Measurements from ENCODE around the gene SF3A1. TPM values are rescaled to one million over a fixed set of nuclear protein-coding genes. Genes with fewer than 3 reads are reported as not detected.

The SF3A1 gene
- total RNA-seq, 1 experiment from 2014 or later = 167 TPM

DNA sequence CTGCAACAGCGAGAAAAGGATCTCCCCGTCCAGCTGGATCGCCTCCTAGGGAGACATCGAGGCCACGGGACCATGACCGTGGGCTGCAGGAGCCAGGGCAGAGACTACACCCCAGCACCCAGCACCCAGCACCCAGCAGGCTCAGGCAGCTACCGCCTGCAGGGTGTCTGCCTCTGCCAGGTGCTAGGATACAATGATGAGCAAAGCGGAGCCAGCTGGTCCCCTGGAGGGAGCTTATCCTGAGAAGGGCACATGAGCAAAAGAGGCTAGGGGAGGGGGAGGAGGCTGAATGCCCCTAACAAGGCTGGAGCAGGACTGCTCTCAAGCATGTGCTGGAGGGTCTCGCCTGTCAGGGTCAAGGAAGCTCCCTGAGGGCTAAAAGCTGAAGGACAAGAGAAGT is 62.6 kb downstream of the SF3A1 start:
- Mint-ChIP-seq H3K36me3 (ENCODE audit: insufficient read depth, unreplicated experiment) (peaks cover 14% of the 10 kb centered on the region), H3K9me3 (ENCODE audit: unreplicated experiment) (no peaks in the 10 kb centered on the region), H3K27ac (ENCODE audit: low read depth, unreplicated experiment) (no peak overlapping the region), H3K4me3 (ENCODE audit: unreplicated experiment) (no peak overlapping the region), H3K4me1 (ENCODE audit: insufficient read depth, unreplicated experiment) (no peaks in the 10 kb centered on the region), H3K27me3 (ENCODE audit: insufficient read depth, unreplicated experiment) (no peaks in the 10 kb centered on the region)
- POLR2A ChIA-PET = interaction anchor here (0.6 to 1.2 kb wide), 4 partner anchors 16 to 448 kb away, joined by 3 read pairs; no protein-coding TSS in a partner anchor
- intact Hi-C loops (cut with micrococcal nuclease) = no loop called here
- no peak for DNase-seq (ENCODE audit: unreplicated experiment)
- TF ChIP-seq, protein P1, sequence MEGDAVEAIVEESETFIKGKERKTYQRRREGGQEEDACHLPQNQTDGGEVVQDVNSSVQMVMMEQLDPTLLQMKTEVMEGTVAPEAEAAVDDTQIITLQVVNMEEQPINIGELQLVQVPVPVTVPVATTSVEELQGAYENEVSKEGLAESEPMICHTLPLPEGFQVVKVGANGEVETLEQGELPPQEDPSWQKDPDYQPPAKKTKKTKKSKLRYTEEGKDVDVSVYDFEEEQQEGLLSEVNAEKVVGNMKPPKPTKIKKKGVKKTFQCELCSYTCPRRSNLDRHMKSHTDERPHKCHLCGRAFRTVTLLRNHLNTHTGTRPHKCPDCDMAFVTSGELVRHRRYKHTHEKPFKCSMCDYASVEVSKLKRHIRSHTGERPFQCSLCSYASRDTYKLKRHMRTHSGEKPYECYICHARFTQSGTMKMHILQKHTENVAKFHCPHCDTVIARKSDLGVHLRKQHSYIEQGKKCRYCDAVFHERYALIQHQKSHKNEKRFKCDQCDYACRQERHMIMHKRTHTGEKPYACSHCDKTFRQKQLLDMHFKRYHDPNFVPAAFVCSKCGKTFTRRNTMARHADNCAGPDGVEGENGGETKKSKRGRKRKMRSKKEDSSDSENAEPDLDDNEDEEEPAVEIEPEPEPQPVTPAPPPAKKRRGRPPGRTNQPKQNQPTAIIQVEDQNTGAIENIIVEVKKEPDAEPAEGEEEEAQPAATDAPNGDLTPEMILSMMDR (IDR thresholded peaks at IDR 0.05; ENCODE audit: unreplicated experiment) = no peak
- CTCF ChIA-PET = interaction anchor here (0.6 kb wide), 2 partner anchors 119 to 187 kb away, joined by 3 to 4 read pairs; no protein-coding TSS in a partner anchor
- BruUV-seq (replicated peaks) = no TSS peak

- Mint-ChIP-seq H3K27ac (ENCODE audit: low read depth, unreplicated experiment) (no peak overlapping the region), H3K27me3 (ENCODE audit: insufficient read depth, unreplicated experiment) (no peaks in the 10 kb centered on the region), H3K9me3 (ENCODE audit: unreplicated experiment) (no peaks in the 10 kb centered on the region), H3K36me3 (ENCODE audit: insufficient read depth, unreplicated experiment) (peaks cover 3% of the 10 kb centered on the region), H3K4me3 (ENCODE audit: unreplicated experiment) (no peak overlapping the region), H3K4me1 (ENCODE audit: insufficient read depth, unreplicated experiment) (no peaks in the 10 kb centered on the region)
- TF ChIP-seq, protein P1 (IDR thresholded peaks at IDR 0.05; ENCODE audit: unreplicated experiment) = no peak
- BruUV-seq (replicated peaks) = no TSS peak
- intact Hi-C loops (cut with micrococcal nuclease) = no loop called here
- ChIA-PET POLR2A (interaction anchor here (1.9 kb wide), 1 partner anchor 19 kb away, joined by 6 read pairs; no protein-coding TSS in a partner anchor), CTCF (no interaction called here)
- no peak for DNase-seq (ENCODE audit: unreplicated experiment)
Measured at GRCh38 chr22:30293026-30293425, 63.7 kb downstream of the SF3A1 start.

DNA sequence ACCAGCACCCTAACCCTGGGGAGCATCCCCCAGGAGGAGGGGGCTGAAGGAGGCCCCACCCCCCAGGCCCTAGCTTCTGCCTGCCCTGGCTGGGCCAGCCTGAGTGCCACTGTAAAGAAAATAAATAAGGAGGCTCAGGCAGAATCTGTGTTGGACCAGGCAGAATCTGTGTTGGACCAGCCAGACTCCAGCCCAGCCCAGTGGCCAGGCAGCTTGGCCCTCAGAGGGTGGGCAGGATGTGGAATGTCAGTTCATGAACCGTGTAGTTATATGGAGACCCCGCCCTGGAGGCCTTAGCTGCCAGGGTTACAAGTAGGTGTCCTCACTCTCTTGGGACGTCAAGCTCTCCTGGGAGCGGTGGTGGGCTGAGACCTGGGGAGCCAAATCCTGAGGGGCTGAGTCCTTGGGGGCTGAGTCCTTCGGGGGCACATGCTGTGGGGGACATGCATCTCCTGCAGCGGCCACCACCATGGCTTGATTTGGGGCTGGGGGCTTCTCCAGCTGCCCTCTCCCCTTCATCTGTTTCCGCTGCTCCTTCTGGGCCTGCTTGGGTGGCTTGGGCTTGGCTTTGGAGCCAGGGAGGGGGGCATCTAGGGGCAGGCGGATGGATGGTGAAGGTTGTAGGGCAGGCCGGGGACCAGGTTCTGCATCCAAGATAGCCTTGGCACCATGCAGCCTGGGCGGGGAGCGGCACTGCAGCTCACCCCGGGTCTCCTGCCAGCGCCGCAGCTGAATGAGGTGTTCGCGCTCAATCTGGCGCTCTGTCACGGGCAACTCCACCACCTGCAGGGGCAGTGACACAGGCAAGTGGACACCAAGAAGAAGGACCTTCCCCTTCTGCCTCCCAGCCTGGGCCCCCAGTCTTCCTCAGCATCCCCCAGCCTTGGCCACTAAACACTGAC is 64.4 kb downstream of the SF3A1 start:
- CTCF ChIA-PET = interaction anchor here (0.7 to 1.5 kb wide), 5 partner anchors 10 to 448 kb away, joined by 3 to 6 read pairs (median 4); no protein-coding TSS in a partner anchor
- intact Hi-C loops (cut with micrococcal nuclease) = no loop called here
- no peaks in the 10 kb centered on the region for H3K27me3 Mint-ChIP-seq (ENCODE audit: insufficient read depth, unreplicated experiment)
- no peaks in the 10 kb centered on the region for H3K36me3 Mint-ChIP-seq (ENCODE audit: insufficient read depth, unreplicated experiment)
- H3K27ac Mint-ChIP-seq (ENCODE audit: low read depth, unreplicated experiment) = no peak overlapping the region
- no peaks in the 10 kb centered on the region for H3K4me1 Mint-ChIP-seq (ENCODE audit: insufficient read depth, unreplicated experiment)
- POLR2A ChIA-PET = interaction anchor here (0.6 to 6.0 kb wide), 6 partner anchors 20 to 1084 kb away, joined by 3 to 109 read pairs (median 20); partner anchors contain the start of genes CCDC157, SF3A1 and TBC1D10A
- DNase-seq (ENCODE audit: unreplicated experiment) = no peak
- no TSS peak for BruUV-seq (replicated peaks)
- no peaks in the 10 kb centered on the region for H3K9me3 Mint-ChIP-seq (ENCODE audit: unreplicated experiment)
- TF ChIP-seq, protein P1 (IDR thresholded peaks at IDR 0.05; ENCODE audit: unreplicated experiment) = no peak
- H3K4me3 Mint-ChIP-seq (ENCODE audit: unreplicated experiment) = no peak overlapping the region

Data from MCF 10A (cell line).